Activated CD8-positive, alpha-beta memory T cell treated with anti-CD3 and anti-CD28 coated beads, Interleukin-2, amount 50 U/mL, for 48 hours (primary cell): ENCODE data around the gene FAM184B.
"Not testable (repeated sequence)": the region's sequence is repeated elsewhere in the genome, so short reads cannot be mapped to it uniquely, and the experiment has no call there.

Experiments used
- DNase-seq: peaks from one replicate; pipeline ENCODE4 v3.0.0-alpha.2; 2020

The FAM184B gene

DNA sequence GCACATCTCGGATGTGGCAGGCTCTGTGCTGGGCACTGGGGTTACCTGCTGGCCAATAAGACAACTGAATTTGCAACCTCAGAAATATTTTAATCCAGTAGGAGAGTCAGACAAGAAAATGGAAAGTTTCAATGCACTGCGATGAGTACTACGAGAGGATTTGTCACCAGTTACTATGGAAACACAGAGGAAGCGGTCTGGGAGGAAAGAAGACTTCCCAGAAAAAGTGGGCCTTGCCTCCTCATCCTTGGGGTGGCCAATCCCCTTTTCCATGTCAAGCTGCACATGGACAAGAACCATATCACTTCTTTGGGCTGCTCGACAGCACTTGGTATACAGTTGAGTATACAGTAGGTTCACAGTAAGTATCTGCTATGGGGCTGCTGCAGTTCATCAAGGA, 67.6 kb downstream of the FAM184B start:
- no peak for DNase-seq

DNA sequence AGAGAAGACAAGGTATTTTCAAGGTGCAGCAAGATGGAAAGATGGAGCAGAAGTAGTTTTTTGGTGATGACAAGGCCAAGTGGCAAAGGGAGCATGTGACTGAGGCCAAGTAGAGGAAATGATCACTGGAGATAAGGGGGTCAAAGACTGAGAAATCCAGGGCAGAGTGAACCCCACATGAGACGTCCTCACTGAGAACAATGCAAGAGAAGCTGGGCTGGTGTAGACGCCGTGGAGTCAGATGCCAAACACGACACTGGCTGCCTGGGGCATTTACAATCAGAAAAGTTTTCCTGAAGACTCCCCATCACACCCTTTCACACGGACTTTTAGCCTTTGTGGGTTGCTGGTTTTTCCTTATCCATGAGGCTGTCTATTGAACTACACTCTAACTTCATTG, 69.3 kb downstream of the FAM184B start:
- no peak for DNase-seq

DNA sequence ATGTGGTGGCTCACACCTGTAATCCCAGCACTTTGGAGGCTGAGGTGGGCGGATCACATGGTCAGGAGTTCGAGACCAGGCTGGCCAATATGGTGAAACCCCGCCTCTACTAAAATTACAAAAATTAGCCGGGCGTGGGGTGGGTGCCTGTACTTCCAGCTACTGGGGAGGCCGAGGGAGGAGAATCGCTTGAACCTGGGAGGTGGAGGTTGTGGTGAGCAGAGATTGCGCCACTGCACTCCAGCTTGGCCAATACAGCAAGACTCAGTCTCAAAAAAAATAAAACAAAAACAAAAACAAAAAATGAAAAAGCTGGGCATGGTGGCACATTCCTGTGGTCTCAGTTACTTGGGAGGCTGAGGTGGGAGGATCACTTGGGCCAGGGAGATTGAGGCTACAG, 70.2 kb downstream of the FAM184B start:
- not testable (repeated sequence) for DNase-seq

GRCh38 chr4:17709763-17710068, 71.7 kb downstream of the FAM184B start:
- no peak for DNase-seq

DNA sequence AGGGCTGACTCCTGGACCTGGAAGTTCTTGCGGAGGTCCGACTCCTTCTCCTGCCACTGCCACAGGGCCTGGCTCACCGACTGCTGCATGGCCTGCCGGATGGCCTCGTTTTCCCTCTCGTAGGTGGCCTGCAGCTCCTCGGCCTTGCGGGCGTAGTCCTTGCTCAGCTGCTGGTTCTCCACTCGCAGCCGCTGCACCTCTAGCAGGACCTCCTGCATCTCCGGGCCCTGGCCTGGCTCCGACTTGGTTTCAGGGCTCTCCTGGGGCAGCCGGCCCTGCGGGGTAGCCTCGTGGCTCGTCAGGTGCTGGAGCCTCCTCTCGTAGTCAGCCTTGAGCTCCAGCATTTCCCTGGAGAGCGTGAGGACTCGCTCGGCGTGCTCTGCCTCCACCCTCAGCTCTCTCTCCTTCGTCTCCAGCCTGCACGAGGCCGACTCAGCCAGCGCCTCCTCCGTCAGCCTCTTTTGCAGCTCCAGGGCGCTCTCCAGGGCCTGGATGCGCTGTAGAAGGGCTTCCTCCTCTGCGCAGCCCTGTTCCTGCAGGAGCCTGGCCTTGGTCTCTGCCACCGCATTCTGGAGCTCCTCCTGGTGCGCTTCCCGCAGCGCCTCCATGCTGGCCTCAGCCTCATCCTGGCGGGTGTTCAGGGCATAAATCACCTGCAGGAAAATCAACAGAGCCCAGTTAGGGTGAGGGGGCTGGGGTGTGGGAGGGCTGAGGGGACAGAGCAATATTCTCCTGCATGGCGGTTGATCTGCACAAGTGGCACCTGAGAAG, 72.2 kb downstream of the FAM184B start:
- DNase-seq: no peak

DNA sequence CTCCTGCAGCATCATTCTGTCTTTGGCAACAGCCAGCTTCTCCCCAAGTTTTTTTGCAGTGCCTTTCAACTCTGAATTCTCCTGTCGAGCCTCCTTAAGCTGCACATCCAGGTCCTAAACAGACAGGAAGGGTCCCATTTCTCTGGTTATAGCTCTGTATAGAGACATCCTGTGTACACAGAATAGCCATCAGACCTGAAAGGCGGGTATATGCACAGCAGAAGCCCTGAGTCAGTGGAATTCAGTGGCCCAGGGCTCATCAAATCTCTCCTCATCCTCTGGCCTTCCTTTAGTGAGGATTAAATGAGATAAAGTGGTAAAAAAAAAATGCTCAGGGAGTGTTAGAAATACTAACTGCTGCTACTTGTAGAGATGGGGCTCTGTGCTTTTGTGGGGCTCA, 73.8 kb downstream of the FAM184B start:
- DNase-seq: no peak

DNA sequence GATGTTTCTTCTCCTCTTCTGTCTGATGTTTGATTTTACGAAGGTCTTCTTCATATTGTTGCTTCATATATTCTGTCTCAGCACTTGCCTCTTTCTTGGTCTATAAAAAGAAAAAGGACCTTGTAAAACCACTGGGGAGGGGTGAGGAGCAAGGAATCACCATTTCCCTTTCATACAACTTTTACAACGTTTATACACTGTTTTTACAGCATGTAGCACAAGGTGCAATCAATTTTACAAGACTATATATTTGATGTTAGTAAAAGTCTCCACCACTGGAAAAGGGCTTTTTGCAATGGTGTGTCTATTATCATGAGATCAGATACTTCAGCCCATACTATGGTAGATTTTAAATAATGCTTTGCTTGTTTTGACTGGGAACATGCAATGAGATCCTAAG, 76.3 kb downstream of the FAM184B start:
- DNase-seq: no peak

- no peak for DNase-seq
These were observed 77.3 kb downstream of the FAM184B start for GRCh38 chr4:17704020-17704650.

DNA sequence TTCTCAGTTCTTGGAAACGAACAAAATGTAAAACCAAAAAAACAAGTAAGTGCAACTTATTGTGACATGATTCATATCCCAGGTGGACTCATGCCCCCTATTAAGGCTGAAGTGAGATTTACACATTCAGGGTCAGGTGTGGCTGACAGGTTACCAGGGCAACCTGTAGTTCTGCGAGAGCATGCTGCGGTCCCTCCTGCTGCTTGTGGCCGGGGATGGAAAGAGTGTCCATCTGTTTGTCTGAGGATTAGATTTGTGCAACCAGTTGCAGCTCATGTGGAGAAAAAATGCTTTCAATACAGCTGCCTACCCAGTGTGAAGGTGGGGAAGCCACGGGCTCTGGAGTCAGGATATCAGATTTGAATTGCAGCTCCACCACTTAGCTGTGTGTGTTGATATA, 78.8 kb downstream of the FAM184B start:
- no peak for DNase-seq

GRCh38 chr4:17701882-17702281, 79.5 kb downstream of the FAM184B start:
- no peak for DNase-seq

DNA sequence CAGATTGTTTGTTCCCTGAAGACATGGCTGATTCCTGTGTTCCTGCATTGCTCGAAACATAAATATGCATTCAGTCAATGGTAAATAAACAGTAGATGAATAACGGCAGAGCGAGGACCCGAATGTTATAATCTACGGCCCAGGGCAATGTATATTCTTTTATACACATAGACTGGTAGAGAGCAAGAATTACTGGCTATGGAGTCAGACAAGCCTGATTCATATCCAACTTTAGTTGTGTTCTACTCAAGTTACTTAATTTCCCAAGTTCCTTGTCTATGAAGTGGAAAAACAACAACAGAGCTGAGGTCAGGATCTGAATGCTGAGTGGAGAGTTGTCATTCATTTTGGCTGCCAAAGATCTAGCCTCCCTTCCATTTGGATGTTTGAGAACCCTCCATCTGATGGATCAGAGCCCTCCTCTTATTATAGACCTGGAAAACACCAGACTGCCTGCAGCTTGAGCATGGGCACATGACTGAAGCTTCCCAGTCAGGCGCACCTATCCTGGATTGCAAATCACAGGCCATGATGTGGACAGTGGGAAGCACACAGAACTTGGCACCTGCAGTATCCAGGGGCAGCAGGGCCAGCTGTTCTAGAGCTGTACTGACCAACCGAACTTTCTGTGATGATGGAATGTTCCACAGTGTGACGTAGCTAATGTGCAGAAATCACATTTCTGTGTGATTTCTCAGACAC, 80.1 kb downstream of the FAM184B start:
- DNase-seq: no peak

DNA sequence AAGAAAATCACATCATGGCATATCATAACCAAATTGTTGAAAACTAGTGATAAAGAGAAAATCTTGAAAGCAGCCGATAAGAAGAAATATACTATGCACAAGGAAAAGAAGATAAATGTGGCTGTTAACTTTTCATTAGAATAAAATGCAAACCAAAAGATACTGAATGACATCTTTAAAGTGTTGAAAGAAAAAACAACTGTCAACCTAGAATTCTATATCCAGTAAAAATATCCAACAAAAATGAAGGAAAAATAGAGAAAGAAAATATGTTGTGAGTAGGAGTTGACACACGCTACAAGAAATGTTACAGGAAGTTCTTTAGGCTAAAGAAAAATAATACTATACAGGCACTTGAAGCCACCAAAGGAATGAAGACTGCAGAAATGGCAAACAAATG, 82.0 kb downstream of the FAM184B start:
- DNase-seq: no peak

DNA sequence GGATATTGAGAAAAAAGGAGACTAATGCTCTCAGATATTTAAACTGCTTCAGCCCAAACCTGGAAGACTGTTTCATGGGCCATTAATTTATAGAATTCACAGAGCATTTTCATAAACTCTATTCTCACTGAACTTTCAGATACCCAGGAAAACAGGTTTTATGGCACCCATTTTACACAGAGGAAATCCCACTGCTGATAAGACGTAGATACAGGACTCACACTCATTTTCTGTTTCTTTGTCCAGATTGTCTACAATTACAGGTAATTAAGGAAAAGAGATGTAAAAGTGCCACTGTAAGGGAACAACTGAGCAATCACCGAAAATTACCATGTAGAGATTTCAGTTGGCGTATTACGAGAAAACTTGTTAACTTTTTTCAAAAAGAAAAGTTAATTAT, 83.3 kb downstream of the FAM184B start:
- no peak for DNase-seq

DNA sequence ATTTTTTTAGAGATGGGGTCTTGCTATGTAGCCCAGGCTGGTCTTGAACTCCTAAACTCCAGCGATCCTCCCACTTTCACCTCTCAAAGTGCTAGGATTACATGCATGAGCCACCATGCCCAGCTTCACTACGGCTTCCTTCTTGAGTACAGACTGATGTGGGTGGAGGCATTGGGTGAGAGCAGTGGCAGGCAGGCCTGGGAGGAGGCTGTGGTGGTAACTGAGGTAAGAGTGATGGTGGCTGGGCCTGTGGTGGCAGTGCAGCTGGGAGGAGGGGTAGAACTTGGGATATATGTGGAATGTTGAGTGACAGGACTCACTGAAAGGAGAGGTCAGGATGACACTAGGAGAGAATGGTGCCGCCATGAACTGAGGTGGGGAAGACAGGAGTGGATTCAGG, 86.1 kb downstream of the FAM184B start:
- no peak for DNase-seq

DNA sequence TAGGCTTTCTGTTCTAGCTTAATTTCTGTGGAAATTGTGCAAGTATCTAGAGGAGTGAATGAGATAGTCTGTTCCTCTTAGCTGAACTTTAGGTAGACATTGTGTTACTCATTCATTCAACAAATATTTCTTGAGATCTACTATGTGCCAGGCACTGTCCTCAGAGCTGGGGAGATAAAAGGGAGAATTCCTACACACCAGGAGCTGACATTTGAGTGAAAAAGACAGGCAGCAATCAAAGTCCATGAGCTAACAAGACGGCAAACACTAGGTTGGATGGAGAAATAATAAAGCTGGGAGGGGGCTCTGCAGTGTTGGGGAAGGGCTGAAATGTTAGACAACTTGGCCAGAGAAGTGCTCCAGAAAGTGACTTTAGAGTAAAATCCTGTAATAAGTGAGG, 86.9 kb downstream of the FAM184B start:
- DNase-seq: no peak

- no peak for DNase-seq
These were observed 90.5 kb downstream of the FAM184B start for GRCh38 chr4:17690898-17691297.

DNA sequence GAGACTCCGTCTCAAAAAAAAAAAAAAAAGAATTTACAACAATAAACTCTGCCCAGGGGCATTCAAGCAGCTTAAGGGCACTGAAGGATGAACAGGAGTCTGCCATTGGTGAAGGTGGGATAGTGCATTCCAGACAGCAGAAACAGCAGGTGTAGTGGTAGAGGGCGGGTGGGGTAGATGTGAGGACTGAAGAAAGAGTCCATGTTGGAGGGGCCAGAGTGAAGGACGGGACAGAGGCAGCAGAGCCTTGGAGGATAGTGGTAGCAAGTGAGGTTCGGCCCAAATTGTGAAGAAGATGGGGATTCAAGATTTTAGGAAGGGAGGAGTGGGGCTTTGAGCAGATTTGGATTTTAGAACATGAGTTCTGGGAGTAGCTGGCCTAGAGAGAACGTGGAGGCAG, 91.3 kb downstream of the FAM184B start:
- DNase-seq: no peak

DNA sequence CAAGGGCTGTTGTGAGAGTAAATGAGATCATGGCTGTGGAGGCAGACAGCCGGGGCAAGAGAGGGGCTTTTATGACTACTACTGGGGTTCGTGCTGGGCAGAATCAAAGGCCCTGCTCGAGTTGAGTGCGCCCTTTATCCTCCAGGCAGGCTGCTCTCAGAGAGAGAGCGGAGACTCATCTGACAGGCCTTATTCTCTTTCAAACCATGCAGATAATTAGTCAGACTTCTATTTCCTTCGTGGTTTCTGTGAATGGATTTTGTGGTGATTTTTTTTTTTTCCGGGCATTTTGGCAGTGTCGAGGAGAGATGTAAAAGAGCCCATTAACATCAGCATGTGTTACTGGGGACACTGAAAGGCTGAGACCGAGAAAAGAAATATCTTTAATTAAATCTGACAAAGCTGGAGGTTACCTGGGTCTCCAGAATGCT, 93.4 kb downstream of the FAM184B start:
- no peak for DNase-seq

DNA sequence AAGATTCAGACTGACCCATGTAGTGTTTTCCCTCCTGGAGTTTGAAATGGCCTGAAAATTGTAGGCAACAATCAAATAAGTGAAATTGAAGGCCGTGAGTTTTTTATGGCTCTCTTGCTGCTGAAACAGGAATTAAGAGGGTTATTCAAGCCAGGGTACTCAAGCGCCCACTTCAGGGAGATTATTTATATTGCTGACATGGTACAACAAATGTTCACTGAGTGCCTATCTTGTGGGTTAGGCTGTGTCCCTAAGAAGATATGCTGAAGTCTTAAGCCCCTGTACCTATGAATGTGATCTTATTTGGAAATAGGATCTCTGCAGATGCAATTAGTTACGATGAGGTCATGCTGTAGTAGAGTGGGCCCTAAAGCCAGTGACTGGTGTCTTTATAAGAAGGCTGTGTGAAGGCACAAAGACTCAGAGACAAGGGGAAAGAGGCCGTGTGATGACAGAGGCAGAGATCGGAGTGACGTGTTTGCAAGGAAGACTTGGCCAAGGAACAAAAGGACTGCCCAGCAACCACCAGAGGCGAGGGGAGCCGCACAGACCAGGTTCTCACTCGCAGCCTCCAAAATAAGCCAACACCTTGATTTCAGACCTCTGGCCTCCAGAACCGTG, 94.1 kb downstream of the FAM184B start:
- DNase-seq: no peak

DNA sequence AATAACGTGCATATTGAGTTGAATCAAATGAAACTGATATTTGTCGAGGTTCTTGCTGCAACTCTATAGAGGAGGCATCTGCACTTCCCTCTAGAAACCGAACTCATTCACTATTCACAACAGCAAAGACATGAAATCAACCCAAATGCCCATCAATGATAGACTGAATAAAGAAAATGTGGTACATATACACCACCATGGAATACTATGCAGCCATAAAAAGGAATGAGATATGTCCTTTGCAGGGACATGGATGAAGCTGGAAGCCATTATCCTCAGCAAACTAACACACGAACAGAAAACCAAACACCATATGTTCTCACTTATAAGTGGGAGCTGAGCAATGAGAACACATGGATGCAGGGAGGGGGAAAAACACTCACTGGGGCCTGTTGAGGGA, 96.8 kb downstream of the FAM184B start:
- not testable (repeated sequence) for DNase-seq

DNA sequence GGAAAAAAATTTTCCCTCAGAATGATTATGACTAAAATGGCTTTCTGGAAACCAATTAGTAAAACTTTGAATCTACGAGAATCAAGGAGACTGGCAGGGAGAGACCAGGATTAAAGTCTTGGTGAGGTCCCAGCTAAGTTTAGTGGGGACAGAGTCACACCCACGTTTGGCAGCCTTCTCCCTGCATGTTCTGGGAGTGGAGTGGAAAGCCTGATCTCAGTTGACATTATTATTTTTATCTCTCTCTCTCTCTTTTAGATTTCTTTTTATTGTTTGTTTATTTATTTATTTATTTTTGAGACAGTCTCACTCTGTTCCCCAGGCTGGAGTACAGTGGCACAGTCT, 99.2 kb downstream of the FAM184B start:
- no peak for DNase-seq

DNA sequence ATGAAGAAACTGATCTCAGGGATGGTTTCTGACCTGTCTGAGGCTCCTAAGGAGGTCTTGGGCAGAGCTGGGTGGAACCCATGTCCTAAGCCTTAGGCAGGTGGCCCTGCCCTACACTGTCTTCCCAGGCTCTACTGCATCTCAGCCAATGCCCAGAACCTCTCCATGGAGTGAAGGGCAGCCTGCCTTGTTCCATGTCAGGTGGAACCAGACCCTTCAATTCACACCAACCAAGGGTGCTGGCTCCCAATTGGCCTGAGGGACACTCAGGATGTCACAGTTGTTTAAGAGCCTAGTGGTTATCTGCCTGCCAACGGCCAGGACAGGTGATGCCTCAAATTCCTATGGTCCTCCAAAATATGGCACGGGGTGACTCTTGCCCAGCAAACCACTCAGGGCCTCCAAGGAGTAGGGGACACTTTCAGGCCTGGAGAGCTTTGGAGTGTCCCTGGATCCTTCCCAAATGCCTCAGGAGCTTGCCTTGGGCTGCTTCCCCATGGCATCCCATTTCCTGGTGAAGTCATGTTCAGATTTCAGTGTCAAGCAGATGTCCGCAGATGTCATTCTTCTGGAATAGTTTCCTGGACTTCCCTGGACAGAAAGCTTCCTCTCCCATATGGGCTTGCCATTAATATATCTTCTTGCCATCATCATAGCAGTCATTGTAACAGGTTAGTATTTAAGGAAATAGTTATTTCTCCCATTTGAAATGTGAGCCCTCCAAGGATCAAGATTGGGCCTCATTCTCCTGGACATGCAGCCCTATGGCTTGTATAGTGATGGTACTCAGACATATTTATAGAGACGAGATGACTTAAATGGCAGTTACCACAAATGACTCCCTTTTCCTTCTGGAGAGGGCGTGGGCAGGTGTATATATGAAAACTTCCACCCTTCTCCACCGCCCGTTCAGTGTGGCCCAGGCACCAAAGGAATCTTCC, 99.9 kb downstream of the FAM184B start:
- DNase-seq: no peak
